HG02870 (cell line): Measurements from ENCODE around the gene NHEJ1.

Source experiments
- ATAC-seq: cut with Tn5 transposase; IDR thresholded peaks from one replicate; pipeline ENCODE4 v1.9.1; 2021; ENCODE audit warnings: mild to moderate bottlenecking, moderate library complexity; ENCODE audit not compliant: unreplicated experiment

The NHEJ1 gene

GRCh38 chr2:219183151-219183772 lies 22.6 kb upstream of the NHEJ1 start:
- no peak for ATAC-seq

DNA sequence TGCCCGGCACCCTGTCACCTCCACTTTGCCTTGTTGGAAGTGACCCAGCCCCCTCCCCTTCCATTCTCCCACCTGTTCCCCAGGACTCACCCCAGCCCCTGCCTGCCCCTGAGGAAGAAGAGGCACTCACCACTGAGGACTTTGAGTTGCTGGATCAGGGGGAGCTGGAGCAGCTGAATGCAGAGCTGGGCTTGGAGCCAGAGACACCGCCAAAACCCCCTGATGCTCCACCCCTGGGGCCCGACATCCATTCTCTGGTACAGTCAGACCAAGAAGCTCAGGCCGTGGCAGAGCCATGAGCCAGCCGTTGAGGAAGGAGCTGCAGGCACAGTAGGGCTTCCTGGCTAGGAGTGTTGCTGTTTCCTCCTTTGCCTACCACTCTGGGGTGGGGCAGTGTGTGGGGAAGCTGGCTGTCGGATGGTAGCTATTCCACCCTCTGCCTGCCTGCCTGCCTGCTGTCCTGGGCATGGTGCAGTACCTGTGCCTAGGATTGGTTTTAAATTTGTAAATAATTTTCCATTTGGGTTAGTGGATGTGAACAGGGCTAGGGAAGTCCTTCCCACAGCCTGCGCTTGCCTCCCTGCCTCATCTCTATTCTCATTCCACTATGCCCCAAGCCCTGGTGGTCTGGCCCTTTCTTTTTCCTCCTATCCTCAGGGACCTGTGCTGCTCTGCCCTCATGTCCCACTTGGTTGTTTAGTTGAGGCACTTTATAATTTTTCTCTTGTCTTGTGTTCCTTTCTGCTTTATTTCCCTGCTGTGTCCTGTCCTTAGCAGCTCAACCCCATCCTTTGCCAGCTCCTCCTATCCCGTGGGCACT lies 21.9 kb upstream of the NHEJ1 start:
- ATAC-seq = no peak

GRCh38 chr2:219181531-219181930 lies 20.9 kb upstream of the NHEJ1 start:
- ATAC-seq = no peak

DNA sequence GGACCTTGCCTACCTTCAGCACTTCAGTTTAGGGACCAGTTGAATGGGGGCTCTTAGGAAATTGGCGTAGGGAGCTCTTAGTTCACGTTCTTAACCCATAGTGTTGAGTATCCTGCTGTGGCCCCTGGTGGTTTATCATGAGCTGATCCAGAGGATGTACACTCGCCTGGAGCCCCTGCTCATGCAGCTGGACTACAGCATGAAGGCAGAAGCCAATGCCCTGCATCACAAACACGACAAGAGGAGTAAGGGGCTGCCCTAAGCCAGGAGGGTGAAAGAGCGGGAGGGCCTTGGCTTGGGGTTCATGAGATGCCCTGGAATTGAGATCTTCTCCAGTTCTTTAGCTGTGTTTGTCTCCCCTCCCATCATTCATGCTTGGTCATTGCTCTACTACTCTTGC lies 20.3 kb upstream of the NHEJ1 start:
- ATAC-seq = no peak

DNA sequence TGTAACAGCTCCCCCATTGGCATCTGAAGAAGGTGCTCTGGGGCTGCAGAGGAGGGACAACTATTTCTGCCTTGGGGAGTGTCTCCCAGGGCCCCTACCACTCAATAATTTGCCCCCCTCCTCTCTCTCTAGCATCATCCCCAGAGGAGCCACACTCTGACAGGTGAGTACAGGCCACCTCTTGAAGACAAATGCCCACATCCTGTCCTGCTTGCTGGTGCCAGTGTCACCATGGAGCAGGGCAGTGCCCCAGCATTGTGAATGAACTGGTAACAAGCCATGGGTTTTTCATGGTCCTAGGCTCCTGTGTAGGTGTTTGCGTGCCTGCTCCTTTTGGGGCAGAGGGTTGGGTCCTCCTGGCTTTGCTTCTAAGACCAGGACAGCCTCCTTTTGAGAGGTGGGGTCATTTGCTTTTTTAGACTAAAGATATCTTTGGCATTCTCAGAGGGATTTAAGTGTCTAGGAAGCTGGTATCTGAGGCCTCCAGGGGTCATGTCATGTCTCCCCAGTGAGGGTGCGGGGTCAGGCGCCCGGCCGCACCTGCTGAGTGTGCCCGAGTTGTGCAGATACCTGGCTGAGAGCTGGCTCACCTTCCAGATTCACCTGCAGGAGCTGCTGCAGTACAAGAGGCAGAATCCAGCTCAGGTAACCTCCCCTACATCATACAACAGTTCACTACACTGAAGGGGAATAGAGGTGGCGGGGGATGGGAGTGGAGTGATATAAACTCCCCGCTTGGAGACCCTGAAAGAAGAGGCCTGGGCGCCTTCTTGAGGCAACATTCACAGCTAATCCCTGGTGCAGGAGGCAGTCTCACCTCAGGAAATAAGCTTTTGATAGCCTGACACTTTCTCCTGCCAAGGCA lies 19.2 kb upstream of the NHEJ1 start:
- no peak for ATAC-seq

DNA sequence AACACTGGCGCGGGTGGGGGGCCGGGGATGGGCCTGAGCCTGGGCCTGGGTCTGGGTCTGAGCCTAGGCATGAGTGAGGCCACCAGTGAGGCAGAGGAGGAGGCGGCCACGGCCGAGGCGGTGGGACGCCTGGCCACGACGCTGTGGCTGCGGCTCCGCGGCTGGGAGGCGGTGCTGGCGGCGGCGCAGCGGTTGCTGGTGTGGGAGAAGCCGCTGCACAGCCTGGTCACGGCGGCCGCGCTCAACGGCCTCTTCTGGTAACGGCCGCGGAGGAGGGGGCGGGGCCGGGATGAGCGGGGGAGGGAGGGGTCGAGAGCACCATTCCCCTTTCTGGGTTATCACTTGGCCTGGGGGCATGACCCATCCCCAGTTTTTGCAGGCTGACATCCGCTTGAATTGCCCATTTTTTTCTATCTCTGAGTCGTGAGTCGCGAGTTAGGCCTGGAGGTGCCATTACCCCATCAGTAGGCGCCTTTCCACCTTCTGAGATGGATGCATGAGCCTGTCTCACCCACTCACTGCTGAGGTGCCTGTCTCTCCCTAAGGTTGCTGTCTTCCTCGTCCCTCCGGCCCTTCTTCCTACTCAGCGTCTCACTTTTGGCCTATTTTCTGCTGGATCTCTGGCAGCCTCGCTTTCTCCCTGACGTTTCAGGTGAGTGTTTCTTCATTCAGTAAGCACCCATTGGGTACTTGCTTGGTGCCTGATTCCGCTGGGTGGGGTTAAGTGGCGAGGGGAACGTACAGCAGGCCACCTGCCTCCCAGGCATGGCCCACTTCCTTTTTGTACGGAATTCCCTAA lies 18.0 kb upstream of the NHEJ1 start:
- ATAC-seq = peak; percentile 16

DNA sequence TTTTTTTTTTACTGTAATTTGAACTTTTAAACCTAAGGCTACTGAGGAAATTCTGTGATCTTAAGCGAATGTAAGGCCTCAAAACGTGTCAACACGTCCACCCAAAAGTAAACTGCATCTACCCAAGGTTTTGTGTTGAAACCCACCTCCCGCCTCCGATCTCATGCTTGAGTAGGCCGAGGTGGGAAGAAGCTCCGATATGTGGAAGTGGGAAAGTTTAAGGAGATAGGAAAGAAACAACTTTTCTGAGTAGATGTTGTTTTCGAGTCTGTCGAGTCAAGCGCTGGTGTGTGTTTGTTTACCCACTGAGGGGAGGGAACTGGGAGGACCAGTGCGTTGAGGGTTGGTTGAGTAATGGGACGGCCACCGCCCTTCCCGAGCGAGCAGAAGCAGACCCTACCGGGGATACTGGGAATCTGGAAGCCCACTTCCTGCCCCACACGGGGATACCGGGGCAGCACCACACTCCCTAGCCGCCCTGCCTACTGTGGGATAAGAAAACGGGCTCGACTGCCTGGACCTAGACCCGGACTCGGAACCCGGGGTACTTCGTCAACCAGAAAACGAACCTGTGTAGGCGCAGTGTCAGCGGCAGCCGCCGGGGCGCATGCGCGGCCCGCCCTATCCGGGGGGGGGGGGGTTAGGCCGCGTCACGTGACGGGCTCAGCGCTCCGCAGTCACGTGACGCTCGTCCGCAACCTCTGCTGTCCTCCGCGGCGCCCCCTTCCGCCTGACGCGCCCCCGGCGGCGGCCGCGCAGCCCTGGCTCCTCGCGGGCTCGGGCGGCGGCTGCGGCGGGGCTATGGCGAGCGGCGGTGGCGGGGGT lies 17.1 kb upstream of the NHEJ1 start, which contains the start of gene RETREG2:
TSS of gene RETREG2 (plus strand) at position 724 of the 825 bp plus-strand sequence. CDS start at position 802, 78 bp downstream.
- peak; percentile 35 for ATAC-seq

DNA sequence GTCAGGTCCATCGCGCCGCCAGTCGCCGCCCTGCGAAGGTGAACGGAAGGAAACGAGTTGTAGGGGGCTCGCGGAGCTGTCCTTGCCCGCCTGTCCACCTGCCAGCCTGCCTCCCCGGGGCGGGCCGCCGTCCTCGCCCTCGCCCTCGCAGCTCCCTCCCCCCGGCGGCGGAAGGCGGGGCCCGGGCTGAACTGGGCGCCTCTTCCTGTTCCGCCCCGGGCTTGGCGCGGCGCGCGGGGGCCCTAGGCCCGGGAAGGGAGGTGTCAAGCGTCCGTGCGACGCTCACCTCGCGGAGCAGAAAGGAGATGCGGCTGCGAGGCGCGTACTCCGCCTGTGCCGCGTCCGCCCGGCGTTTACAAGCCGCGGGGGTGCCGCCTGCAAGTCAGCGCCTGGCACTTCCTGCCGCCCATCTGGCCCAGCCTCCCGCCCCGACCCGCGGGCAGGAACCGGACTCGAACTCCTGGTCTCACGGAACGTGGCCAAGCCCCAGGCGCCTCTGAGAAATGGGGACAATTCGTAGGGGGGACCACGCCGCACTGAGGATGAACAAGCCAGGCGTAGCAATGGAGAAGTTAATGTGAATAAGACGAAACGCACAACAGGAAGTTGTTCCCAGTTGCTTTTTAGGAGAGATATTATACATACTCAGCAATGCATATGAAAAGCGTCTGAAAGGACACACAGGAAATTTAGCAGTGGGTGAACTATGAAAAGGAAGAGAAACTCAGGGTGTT lies 16.4 kb upstream of the NHEJ1 start, which contains the start of gene CNPPD1:
TSS of gene CNPPD1 (minus strand) at position 108 of the 734 bp plus-strand sequence. CDS start at position 11, 97 bp downstream.
- peak; percentile 67 for ATAC-seq

GRCh38 chr2:219175928-219176817 lies 15.6 kb upstream of the NHEJ1 start:
- ATAC-seq = peak; percentile 15

GRCh38 chr2:219175486-219175885 lies 14.9 kb upstream of the NHEJ1 start:
- ATAC-seq = no peak

DNA sequence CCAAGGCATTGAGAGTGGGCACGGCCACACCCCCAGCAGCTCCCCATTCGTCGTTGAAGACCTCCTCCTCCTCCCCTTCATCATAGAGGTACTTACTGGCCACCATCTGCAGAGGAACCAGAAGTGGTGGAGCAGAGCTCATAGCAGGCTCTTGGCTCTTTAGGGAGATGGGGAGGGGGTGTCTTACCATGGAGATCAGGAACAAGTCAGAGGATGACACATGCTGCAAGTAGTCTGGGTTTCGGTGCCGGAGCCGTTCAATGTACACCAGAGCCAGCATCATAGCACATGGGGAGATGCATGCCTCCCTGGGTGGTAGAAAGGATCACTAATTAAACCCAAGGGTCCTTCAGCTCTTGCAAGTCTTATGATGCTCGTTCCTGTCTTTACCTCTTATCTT lies 14.2 kb upstream of the NHEJ1 start:
- no peak for ATAC-seq

DNA sequence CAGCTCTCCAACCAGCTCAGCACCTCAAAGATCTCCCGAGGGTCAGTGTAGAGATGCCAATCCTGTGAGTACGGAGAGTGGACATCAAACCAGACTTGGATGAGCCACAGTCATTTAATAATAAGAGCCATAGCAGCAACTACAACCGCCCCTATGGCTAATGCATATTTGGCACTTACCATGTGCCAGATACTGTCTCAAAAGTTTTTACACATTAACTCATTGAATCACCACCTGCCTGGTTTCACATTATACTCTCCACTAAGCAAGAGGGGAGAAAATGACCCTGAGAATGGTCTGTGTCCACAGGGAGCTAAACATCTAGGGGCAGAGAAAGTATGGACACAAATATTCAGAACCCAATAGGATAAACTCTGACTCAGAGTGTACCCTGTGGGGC lies 13.5 kb upstream of the NHEJ1 start:
- ATAC-seq = no peak

GRCh38 chr2:219173176-219173575 lies 12.6 kb upstream of the NHEJ1 start:
- ATAC-seq = no peak

- no peak for ATAC-seq
Observed at GRCh38 chr2:219172231-219173154, 11.9 kb upstream of the NHEJ1 start.

GRCh38 chr2:219171231-219171651 lies 10.6 kb upstream of the NHEJ1 start:
- ATAC-seq = no peak

DNA sequence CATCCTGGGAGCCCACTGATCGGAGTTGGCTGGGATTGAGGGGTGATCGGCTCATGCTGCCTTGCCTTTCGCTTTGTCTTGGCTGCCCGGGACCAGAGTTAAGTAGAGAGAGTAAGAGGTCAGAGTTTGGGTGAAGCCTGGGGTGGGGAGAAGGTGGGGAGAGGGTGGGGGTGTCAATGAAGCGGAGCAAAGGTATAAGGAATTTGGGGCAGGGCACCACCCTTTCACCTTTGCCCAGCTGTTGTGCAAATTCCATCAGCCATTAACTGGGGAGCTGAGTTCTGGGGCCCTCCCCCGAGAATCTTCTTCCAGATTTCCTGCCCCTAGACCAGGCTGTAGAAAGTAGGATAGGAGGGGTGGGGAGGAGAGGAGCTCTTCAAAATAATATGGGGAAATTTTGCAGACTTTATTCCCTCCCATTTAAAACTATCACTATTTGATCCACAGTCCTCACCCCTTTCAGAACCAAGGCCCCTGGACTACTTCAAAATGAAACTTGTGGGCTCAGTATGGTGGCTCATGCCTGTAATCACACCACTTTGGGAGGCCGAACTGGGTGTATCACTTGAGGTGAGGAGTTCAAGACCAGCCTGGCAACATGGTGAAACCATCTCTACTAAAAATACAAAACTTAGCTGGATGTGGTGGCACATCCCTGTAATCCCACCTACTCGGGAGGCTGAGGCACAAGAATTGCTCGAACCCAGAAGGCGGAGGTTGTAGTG lies 9.5 kb upstream of the NHEJ1 start, which contains the start of gene SLC23A3:
TSS of gene SLC23A3 (minus strand) at position 100 of the 725 bp plus-strand sequence. CDS start at position 55, 45 bp downstream.
- no peak for ATAC-seq
